Measurements from ENCODE around the gene CCDC27.
A peak's percentile ranks its signal among the peaks of the same experiment; 100 is the strongest.

The CCDC27 gene

GRCh38 chr1:3775490-3776230 lies 23.4 kb downstream of the CCDC27 start:
- Histone ChIP-seq H3K9ac (no peak overlapping the region), H3K27me3 (ENCODE audit: control insufficient read depth, insufficient read depth, low read length) (no peaks in the 10 kb centered on the region), H3K9me3 (ENCODE audit: control insufficient read depth, low read length) (no peaks in the 10 kb centered on the region), H3K4me1 (no peaks in the 10 kb centered on the region), H3K4me3 (ENCODE audit: low read depth, low read length) (no peak overlapping the region), H3K79me2 (no peaks in the 10 kb centered on the region), H3K36me3 (ENCODE audit: control insufficient read depth, insufficient read depth, low read length) (no peaks in the 10 kb centered on the region), H3K27ac (no peak overlapping the region), H2AFZ (no peak overlapping the region), H3K4me2 (ENCODE audit: low read length) (no peak overlapping the region)
- peak; percentile 11 for TF ChIP-seq CTCF (IDR thresholded peaks at IDR 0.05)

DNA sequence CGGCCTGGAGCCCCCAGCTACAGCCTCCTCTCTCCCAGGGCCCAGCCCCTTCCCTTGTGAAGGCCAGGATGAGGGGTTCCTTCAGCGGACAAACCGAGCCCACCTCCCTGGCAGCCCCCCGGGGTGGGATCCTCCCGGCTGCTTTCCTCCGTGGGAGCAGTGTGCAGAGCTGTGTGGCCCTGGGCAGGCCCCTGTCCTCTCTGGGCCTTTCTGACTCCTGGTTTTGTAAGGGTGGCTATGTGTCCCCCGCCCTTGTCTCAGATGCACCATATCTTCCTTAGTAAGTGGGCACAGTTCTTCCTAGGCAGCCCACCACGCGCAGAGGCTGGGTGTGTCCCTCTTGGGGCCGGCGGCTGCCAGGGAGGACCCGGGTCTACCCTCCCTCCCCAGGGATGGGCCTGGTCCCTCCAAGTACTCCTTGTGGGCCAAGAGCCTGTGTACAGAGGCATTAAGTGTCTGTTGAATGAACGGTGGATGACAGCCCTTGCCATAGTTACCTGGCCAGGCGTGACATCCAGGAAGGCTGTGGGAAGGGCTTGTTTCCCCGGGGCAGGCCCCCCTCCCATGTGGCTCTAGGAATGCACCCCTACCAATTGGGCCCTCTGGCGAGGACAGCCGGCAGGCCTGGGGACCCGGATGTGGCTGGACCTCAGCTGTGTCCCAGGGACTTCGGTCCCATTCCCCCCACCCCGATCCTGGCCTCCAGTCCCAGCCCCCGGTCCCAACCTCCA lies 24.1 kb downstream of the CCDC27 start:
- Histone ChIP-seq H2AFZ (no peak overlapping the region), H3K4me2 (ENCODE audit: low read length) (no peak overlapping the region), H3K27ac (no peak overlapping the region), H3K27me3 (ENCODE audit: control insufficient read depth, insufficient read depth, low read length) (no peaks in the 10 kb centered on the region), H3K9me3 (ENCODE audit: control insufficient read depth, low read length) (no peaks in the 10 kb centered on the region), H3K36me3 (ENCODE audit: control insufficient read depth, insufficient read depth, low read length) (no peaks in the 10 kb centered on the region), H3K9ac (no peak overlapping the region), H3K79me2 (no peaks in the 10 kb centered on the region), H3K4me1 (no peaks in the 10 kb centered on the region), H3K4me3 (ENCODE audit: low read depth, low read length) (no peak overlapping the region)
- no peak for TF ChIP-seq CTCF (IDR thresholded peaks at IDR 0.05)

GRCh38 chr1:3777078-3777547 lies 24.9 kb downstream of the CCDC27 start:
- Histone ChIP-seq H2AFZ (no peak overlapping the region), H3K4me3 (ENCODE audit: low read depth, low read length) (no peak overlapping the region), H3K36me3 (ENCODE audit: control insufficient read depth, insufficient read depth, low read length) (no peaks in the 10 kb centered on the region), H3K27me3 (ENCODE audit: control insufficient read depth, insufficient read depth, low read length) (no peaks in the 10 kb centered on the region), H3K27ac (no peak overlapping the region), H3K4me1 (no peaks in the 10 kb centered on the region), H3K4me2 (ENCODE audit: low read length) (no peak overlapping the region), H3K9ac (no peak overlapping the region), H3K79me2 (no peaks in the 10 kb centered on the region), H3K9me3 (ENCODE audit: control insufficient read depth, low read length) (no peaks in the 10 kb centered on the region)
- TF ChIP-seq CTCF (IDR thresholded peaks at IDR 0.05), result no peak

- Histone ChIP-seq H3K9ac (no peak overlapping the region), H2AFZ (no peak overlapping the region), H3K27ac (no peak overlapping the region), H3K4me2 (ENCODE audit: low read length) (no peak overlapping the region), H3K9me3 (ENCODE audit: control insufficient read depth, low read length) (no peaks in the 10 kb centered on the region), H3K27me3 (ENCODE audit: control insufficient read depth, insufficient read depth, low read length) (no peaks in the 10 kb centered on the region), H3K4me3 (ENCODE audit: low read depth, low read length) (no peak overlapping the region), H3K36me3 (ENCODE audit: control insufficient read depth, insufficient read depth, low read length) (no peaks in the 10 kb centered on the region), H3K79me2 (no peaks in the 10 kb centered on the region), H3K4me1 (no peaks in the 10 kb centered on the region)
- TF ChIP-seq CTCF (IDR thresholded peaks at IDR 0.05), result no peak
These were observed 25.7 kb downstream of the CCDC27 start for GRCh38 chr1:3777647-3778589.
